ENCODE data around the gene BCAS2.

Gene BCAS2

GRCh38 chr1:114554577-114554976 lies 26.8 kb downstream of the BCAS2 start:
- peak; percentile 40 for DNase-seq

- DNase-seq: no peak
Measured at GRCh38 chr1:114552106-114552639, 29.2 kb downstream of the BCAS2 start.

- no peak for DNase-seq
Measured at GRCh38 chr1:114551400-114551799, 30.0 kb downstream of the BCAS2 start.

GRCh38 chr1:114550336-114550735 lies 31.1 kb downstream of the BCAS2 start:
- no peak for DNase-seq

GRCh38 chr1:114549137-114549536 lies 32.3 kb downstream of the BCAS2 start:
- no peak for DNase-seq

- DNase-seq: no peak
Measured at GRCh38 chr1:114547076-114547475, 34.3 kb downstream of the BCAS2 start.

- no peak for DNase-seq
Measured at GRCh38 chr1:114545796-114546195, 35.6 kb downstream of the BCAS2 start.

- DNase-seq: no peak
Measured at GRCh38 chr1:114545315-114545714, 36.1 kb downstream of the BCAS2 start.

GRCh38 chr1:114540821-114541220 lies 40.6 kb downstream of the BCAS2 start:
- no peak for DNase-seq

- no peak for DNase-seq
Measured at GRCh38 chr1:114540272-114540671, 41.1 kb downstream of the BCAS2 start.

GRCh38 chr1:114536043-114536442 lies 45.4 kb downstream of the BCAS2 start:
- no peak for DNase-seq

GRCh38 chr1:114535401-114535800 lies 46.0 kb downstream of the BCAS2 start:
- no peak for DNase-seq

GRCh38 chr1:114531094-114531493 lies 50.3 kb downstream of the BCAS2 start:
- DNase-seq: no peak

GRCh38 chr1:114530224-114530623 lies 51.2 kb downstream of the BCAS2 start:
- DNase-seq: no peak

- peak; percentile 22 for DNase-seq
Measured at GRCh38 chr1:114524944-114525343, 56.5 kb downstream of the BCAS2 start.

- DNase-seq: no peak
Measured at GRCh38 chr1:114522264-114522575, 59.2 kb downstream of the BCAS2 start.

- no peak for DNase-seq
Measured at GRCh38 chr1:114521396-114522263, 59.8 kb downstream of the BCAS2 start.
